Hepatocyte (in vitro differentiated cells): ENCODE results near the gene RGPD8. TPM values are rescaled to one million over a fixed set of nuclear protein-coding genes. Genes with fewer than 3 reads are reported as not detected.

Source experiments
- DNase-seq: peaks from one replicate; pipeline ENCODE4 v3.0.0-alpha.2; 2016; ENCODE audit warnings: low spot score
- H2AFZ ChIP-seq: fragments of 200-600 bp; sonication (generic); 2 replicates; pipeline ENCODE4 v1.6.0; 2016; ENCODE audit warnings: antibody characterized with exemption, mild to moderate bottlenecking
- H3K27ac ChIP-seq: fragments of 200-600 bp; sonication (generic); 2 replicates; pipeline ENCODE4 v1.5.1; 2016; ENCODE audit warnings: mild to moderate bottlenecking
- H3K27me3 ChIP-seq: fragments of 200-600 bp; sonication (generic); 2 replicates; pipeline ENCODE4 v1.6.1; 2016
- H3K36me3 ChIP-seq: fragments of 200-600 bp; sonication (generic); replicated peaks from 2 replicates; pipeline ENCODE4 v1.5.1; 2016; ENCODE audit warnings: low read depth; ENCODE audit not compliant: insufficient read depth
- H3K4me1 ChIP-seq: fragments of 200-600 bp; sonication (generic); 2 replicates; pipeline ENCODE4 v1.5.1; 2016; ENCODE audit warnings: mild to moderate bottlenecking, moderate library complexity; ENCODE audit not compliant: insufficient read depth
- H3K4me2 ChIP-seq: fragments of 200-600 bp; sonication (generic); 2 replicates; pipeline ENCODE4 v1.6.0; 2016
- H3K4me3 ChIP-seq: fragments of 200-600 bp; sonication (generic); 2 replicates; pipeline ENCODE4 v1.5.1; 2016; ENCODE audit warnings: mild to moderate bottlenecking
- H3K79me2 ChIP-seq: fragments of 200-600 bp; sonication (generic); 2 replicates; pipeline ENCODE4 v1.6.0; 2017; ENCODE audit warnings: mild to moderate bottlenecking
- H3K9me2 ChIP-seq: fragments of 200-600 bp; sonication (generic); replicated peaks from 2 replicates; pipeline ENCODE4 v1.6.0; 2017; ENCODE audit warnings: mild to moderate bottlenecking; ENCODE audit not compliant: insufficient read depth
- H3K9me3 ChIP-seq: fragments of 200-600 bp; sonication (generic); 2 replicates; pipeline ENCODE4 v1.5.1; 2016; ENCODE audit warnings: low read depth, mild to moderate bottlenecking
- H4K20me1 ChIP-seq: fragments of 200-600 bp; sonication (generic); 2 replicates; pipeline ENCODE4 v1.6.0; 2016; ENCODE audit warnings: mild to moderate bottlenecking; ENCODE audit not compliant: insufficient read depth, poor library complexity, severe bottlenecking
- EZH2 ChIP-seq: fragments of 200-600 bp; sonication (generic); IDR thresholded peaks from 2 replicates; pipeline ENCODE4 v1.6.1; 2016; ENCODE audit warnings: antibody characterized with exemption, mild to moderate bottlenecking, borderline replicate concordance
- EZH2phosphoT487 ChIP-seq: fragments of 200-600 bp; sonication (generic); IDR thresholded peaks from one replicate; pipeline ENCODE4 v1.6.1; 2018; ENCODE audit warnings: antibody characterized with exemption, mild to moderate bottlenecking, low read depth, moderate library complexity; ENCODE audit not compliant: unreplicated experiment, severe bottlenecking
- WGBS: methylation state at CpG from one replicate; pipeline ENCODE4 v1.1.6; 2016; ENCODE audit warnings: low lambda C conversion rate; ENCODE audit errors: missing lambda C conversion rate; 5-methylcytosine and 5-hydroxymethylcytosine counted together
- polyA plus RNA-seq: library from polyadenylated mRNA; unstranded; fragments of >200 nt; fragmentation: Nextera tagmentation; extraction: Ambion mirVana; gene quantifications from 2 replicates; pipeline ENCODE4 v1.2.1, GENCODE V29; 2016
- small RNA-seq: library from RNA; depleted of rRNA; stranded (forward); fragments of <200 nt; gene quantifications from one replicate; pipeline ENCODE3, GENCODE V24; 2014
- total RNA-seq: library from RNA; depleted of rRNA; stranded (reverse); fragments of >200 nt; gene quantifications from 2 replicates; pipeline ENCODE4 v1.2.3, GENCODE V29; 2014
- TF ChIP-seq, protein P1 (sequence below): fragments of 200-600 bp; sonication (generic); IDR thresholded peaks from 2 replicates; pipeline ENCODE4 v1.5.1; 2016; ENCODE audit warnings: antibody characterized with exemption, mild to moderate bottlenecking; ENCODE audit not compliant: poor library complexity

RGPD8 gene
- total and polyA plus RNA-seq, 2 experiments from 2014 or later = 1.0 to 17.4 TPM

DNA sequence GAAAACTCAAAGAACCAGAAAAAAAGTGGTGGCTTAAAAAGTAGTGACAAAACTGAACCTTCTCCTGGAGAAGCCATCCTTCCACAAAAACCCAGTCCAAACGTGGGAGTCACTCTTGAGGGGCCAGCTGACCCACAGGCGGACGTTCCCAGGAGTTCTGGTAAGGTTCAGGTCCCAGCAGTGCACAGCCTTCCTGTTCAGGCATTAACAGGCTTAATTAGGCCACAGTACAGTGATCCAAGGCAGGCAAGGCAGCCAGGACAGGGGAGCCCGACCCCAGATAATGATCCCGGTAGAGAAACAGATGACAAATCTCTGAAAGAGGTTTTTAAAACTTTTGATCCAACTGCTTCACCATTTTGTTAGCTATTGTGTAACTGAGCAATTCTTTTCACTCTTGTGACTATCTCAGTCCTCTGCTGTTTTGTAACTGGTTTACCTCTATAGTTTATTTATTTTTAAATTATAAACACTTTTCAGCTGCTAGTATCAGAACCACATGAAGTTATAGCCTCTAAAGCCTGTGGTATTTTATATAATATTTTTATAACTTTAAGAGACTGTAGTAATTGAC, 101.2 kb downstream of the RGPD8 start:
- no peaks in the 10 kb centered on the region for H3K27me3 ChIP-seq
- no peaks in the 10 kb centered on the region for H4K20me1 ChIP-seq
- H3K27ac ChIP-seq = no peak overlapping the region
- no peak overlapping the region for H3K4me3 ChIP-seq
- no peak for DNase-seq
- H3K79me2 ChIP-seq = no peaks in the 10 kb centered on the region
- H3K9me3 ChIP-seq = no peaks in the 10 kb centered on the region
- no peaks in the 10 kb centered on the region for H3K9me2 ChIP-seq
- H2AFZ ChIP-seq = no peak overlapping the region
- WGBS = 75% methylated on average over 5 of the region's 5 CpGs
- no peak overlapping the region for H3K4me2 ChIP-seq
- peaks cover 3% of the 10 kb centered on the region for H3K36me3 ChIP-seq
- TF ChIP-seq, protein P1, sequence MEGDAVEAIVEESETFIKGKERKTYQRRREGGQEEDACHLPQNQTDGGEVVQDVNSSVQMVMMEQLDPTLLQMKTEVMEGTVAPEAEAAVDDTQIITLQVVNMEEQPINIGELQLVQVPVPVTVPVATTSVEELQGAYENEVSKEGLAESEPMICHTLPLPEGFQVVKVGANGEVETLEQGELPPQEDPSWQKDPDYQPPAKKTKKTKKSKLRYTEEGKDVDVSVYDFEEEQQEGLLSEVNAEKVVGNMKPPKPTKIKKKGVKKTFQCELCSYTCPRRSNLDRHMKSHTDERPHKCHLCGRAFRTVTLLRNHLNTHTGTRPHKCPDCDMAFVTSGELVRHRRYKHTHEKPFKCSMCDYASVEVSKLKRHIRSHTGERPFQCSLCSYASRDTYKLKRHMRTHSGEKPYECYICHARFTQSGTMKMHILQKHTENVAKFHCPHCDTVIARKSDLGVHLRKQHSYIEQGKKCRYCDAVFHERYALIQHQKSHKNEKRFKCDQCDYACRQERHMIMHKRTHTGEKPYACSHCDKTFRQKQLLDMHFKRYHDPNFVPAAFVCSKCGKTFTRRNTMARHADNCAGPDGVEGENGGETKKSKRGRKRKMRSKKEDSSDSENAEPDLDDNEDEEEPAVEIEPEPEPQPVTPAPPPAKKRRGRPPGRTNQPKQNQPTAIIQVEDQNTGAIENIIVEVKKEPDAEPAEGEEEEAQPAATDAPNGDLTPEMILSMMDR = no peak
- TF ChIP-seq EZH2phosphoT487 (no peak), EZH2 (no peak)
- H3K4me1 ChIP-seq = no peaks in the 10 kb centered on the region

DNA sequence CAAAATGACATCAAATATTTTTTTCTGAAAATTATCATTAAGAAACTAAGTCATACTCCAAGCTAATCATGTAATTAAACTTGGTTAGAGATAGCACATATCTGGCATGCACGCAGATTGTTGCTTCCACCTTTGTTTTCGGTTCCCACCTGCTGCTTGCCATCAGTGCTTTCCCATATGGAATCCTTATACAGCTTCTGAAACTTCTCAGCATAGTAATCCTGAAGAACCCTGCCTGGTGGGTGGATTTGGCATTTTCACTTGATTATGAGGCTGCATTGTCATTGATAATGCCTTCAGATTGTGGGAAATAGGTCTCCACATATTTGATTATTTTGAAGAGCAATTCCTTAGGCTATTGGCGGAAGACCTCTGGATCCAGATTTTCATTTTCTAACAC, 110.5 kb downstream of the RGPD8 start:
- no peak overlapping the region for H3K4me3 ChIP-seq
- H3K9me3 ChIP-seq = no peaks in the 10 kb centered on the region
- no peak overlapping the region for H2AFZ ChIP-seq
- H4K20me1 ChIP-seq = no peaks in the 10 kb centered on the region
- H3K9me2 ChIP-seq = no peaks in the 10 kb centered on the region
- H3K27me3 ChIP-seq = no peaks in the 10 kb centered on the region
- TF ChIP-seq EZH2 = no peak
- TF ChIP-seq, protein P1 = no peak
- no peak for TF ChIP-seq EZH2phosphoT487
- H3K36me3 ChIP-seq = peaks cover 3% of the 10 kb centered on the region
- 98% methylated on average over 3 of the region's 3 CpGs for WGBS
- H3K4me2 ChIP-seq = no peak overlapping the region
- no peaks in the 10 kb centered on the region for H3K79me2 ChIP-seq
- H3K27ac ChIP-seq = no peak overlapping the region
- DNase-seq = no peak
- H3K4me1 ChIP-seq = no peaks in the 10 kb centered on the region

DNA sequence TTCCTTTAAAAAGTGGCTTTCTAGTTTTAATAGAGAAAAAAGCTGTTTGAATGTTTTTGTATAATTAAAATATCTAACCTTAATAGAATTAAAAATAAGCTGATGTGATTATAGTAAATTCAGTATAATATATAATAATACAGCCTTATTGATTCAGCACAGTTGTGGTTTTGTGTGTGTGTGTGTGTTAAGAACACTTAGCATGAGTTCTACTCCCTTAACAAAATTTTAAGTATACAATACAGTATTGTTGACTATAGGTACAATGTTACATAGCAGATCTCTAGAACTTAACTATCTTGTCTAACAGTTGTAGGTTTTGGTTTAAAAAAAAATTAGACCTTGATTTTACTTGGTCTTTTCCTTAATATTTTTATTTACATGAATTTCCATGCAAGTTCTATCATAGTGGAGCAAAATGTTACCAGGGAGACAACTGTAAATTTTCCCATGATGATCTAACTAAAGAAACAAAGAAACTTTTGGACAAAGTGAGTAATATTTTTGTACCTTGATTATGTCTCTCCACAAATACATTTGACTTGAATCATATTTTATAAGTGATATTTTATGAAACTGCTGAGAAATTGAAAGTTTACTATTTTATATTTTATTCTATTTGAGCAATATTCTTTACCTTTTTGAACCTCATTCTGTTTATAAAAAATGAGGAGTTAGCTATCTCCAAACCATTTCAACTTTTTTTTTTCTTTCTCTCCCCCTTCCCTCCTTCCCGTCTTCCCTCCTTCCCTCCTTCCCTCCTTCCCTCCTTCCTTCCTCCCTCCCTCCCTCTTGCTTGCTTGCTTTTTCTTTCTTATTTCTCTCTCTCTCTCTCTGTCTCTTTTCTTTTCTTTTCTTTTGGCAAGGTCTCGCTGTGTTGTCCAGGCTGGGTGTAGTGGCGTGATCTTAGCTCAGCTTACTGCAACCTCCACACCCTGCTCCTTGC, 111.8 kb downstream of the RGPD8 start:
- H3K9me2 ChIP-seq = no peaks in the 10 kb centered on the region
- no peak overlapping the region for H3K4me2 ChIP-seq
- no peak for DNase-seq
- H3K9me3 ChIP-seq = no peaks in the 10 kb centered on the region
- H4K20me1 ChIP-seq = no peaks in the 10 kb centered on the region
- 100% methylated on average over 2 of the region's 3 CpGs for WGBS
- H3K79me2 ChIP-seq = no peaks in the 10 kb centered on the region
- H3K4me1 ChIP-seq = peaks cover 5% of the 10 kb centered on the region
- no peaks in the 10 kb centered on the region for H3K27me3 ChIP-seq
- H3K36me3 ChIP-seq = no peaks in the 10 kb centered on the region
- no peak overlapping the region for H3K27ac ChIP-seq
- no peak overlapping the region for H2AFZ ChIP-seq
- no peak overlapping the region for H3K4me3 ChIP-seq
- TF ChIP-seq EZH2phosphoT487 (no peak), EZH2 (no peak)
- TF ChIP-seq, protein P1 = no peak

Small RNA genes within 50 kb of the gene (small RNA-seq; reads per million reads assigned to genes)
- gene AC115115.1 = not detected

Other genes with a start within 250 kb of the RGPD8 start
- gene ZC3H8, start 178.6 kb downstream of the RGPD8 start, total RNA-seq = 7.4 and 17.5 TPM in 2 replicates
- gene ZC3H8, start 178.6 kb downstream of the RGPD8 start, polyA plus RNA-seq = 13.6 and 15.2 TPM in 2 replicates
- gene ZC3H6, start 158.0 kb downstream of the RGPD8 start, total RNA-seq = 3.7 and 4.5 TPM in 2 replicates
- gene ZC3H6, start 158.0 kb downstream of the RGPD8 start, polyA plus RNA-seq = 1.5 and 1.9 TPM in 2 replicates
- gene TTL, start 48.5 kb upstream of the RGPD8 start, total RNA-seq = 21.0 and 22.9 TPM in 2 replicates
- 8.5 and 16.9 TPM in 2 replicates for gene TTL, start 48.5 kb upstream of the RGPD8 start, polyA plus RNA-seq
- 16.4 and 17.5 TPM in 2 replicates for gene POLR1B, start 108.8 kb upstream of the RGPD8 start, total RNA-seq
- gene POLR1B, start 108.8 kb upstream of the RGPD8 start, polyA plus RNA-seq = 7.7 and 9.7 TPM in 2 replicates
- 19.1 and 25.0 TPM in 2 replicates for gene CHCHD5, start 151.0 kb upstream of the RGPD8 start, total RNA-seq
- gene CHCHD5, start 151.0 kb upstream of the RGPD8 start, polyA plus RNA-seq = 67.3 and 73.5 TPM in 2 replicates
- 106 and 135 TPM in 2 replicates for gene SLC20A1, start 212.3 kb upstream of the RGPD8 start, total RNA-seq
- 63.6 and 66.7 TPM in 2 replicates for gene SLC20A1, start 212.3 kb upstream of the RGPD8 start, polyA plus RNA-seq